ENCODE data around the gene PPA1.
A peak's percentile ranks its signal among the peaks of the same experiment; 100 is the strongest.
"Not testable (repeated sequence)": the region's sequence is repeated elsewhere in the genome, so short reads cannot be mapped to it uniquely, and the experiment has no call there.

Gene PPA1

GRCh38 chr10:70175516-70175915 is 57.7 kb downstream of the PPA1 start:
- no peak for DNase-seq (ENCODE audit: low read depth, low spot score)

- peak; percentile 41 for DNase-seq (ENCODE audit: low read depth, low spot score)
Measured at GRCh38 chr10:70174058-70174741, 59.0 kb downstream of the PPA1 start.

- no peak for DNase-seq (ENCODE audit: low read depth, low spot score)
Measured at GRCh38 chr10:70169649-70170364, 63.4 kb downstream of the PPA1 start.

- DNase-seq (ENCODE audit: low read depth, low spot score) = no peak
Measured at GRCh38 chr10:70169011-70169410, 64.2 kb downstream of the PPA1 start.

GRCh38 chr10:70167246-70167645 is 66.0 kb downstream of the PPA1 start:
- DNase-seq (ENCODE audit: low read depth, low spot score) = peak; percentile 26

- DNase-seq (ENCODE audit: low read depth, low spot score) = no peak
Measured at GRCh38 chr10:70166394-70166793, 66.8 kb downstream of the PPA1 start.

GRCh38 chr10:70164163-70164562 is 69.1 kb downstream of the PPA1 start:
- no peak for DNase-seq (ENCODE audit: low read depth, low spot score)

GRCh38 chr10:70163448-70163847 is 69.8 kb downstream of the PPA1 start:
- no peak for DNase-seq (ENCODE audit: low read depth, low spot score)

GRCh38 chr10:70162892-70163201 is 70.4 kb downstream of the PPA1 start:
- DNase-seq (ENCODE audit: low read depth, low spot score) = no peak

- DNase-seq (ENCODE audit: low read depth, low spot score) = no peak
Measured at GRCh38 chr10:70162151-70162891, 70.9 kb downstream of the PPA1 start.

GRCh38 chr10:70160798-70161197 is 72.4 kb downstream of the PPA1 start:
- DNase-seq (ENCODE audit: low read depth, low spot score) = no peak

- DNase-seq (ENCODE audit: low read depth, low spot score) = not testable (repeated sequence)
Measured at GRCh38 chr10:70159366-70159765, 73.9 kb downstream of the PPA1 start.

- no peak for DNase-seq (ENCODE audit: low read depth, low spot score)
Measured at GRCh38 chr10:70158113-70158512, 75.1 kb downstream of the PPA1 start.

- DNase-seq (ENCODE audit: low read depth, low spot score) = no peak
Measured at GRCh38 chr10:70155255-70155838, 77.9 kb downstream of the PPA1 start.
